Mesenchymal stem cell (in vitro differentiated cells and primary cell): ENCODE measurements around the gene AHNAK.

ENCODE experiments used
- DNase-seq: peaks from one replicate; pipeline ENCODE4 v3.0.0-alpha.2; 2013
- H2AFZ ChIP-seq: one replicate; pipeline ENCODE4 v1.6.1; 2013; ENCODE audit warnings: low read depth, mild to moderate bottlenecking, control low read depth, inconsistent platforms, low read length, moderate library complexity
- H2AK5ac ChIP-seq: 2 replicates; pipeline ENCODE4 v1.6.1; 2013; ENCODE audit warnings: low read length, moderate library complexity, mild to moderate bottlenecking, inconsistent platforms; ENCODE audit not compliant: severe bottlenecking
- H2BK120ac ChIP-seq: one replicate; pipeline ENCODE4 v1.6.1; 2013; ENCODE audit warnings: low read depth, mild to moderate bottlenecking, inconsistent platforms, low read length, moderate library complexity
- H2BK12ac ChIP-seq, 2 experiments: one replicate each; pipeline ENCODE4 v1.6.1; 2013; ENCODE audit warnings: inconsistent platforms in 2 of 2, low read length in 2 of 2, mild to moderate bottlenecking in 2 of 2, moderate library complexity in 2 of 2, control low read depth in 1 of 2
- H2BK15ac ChIP-seq: one replicate; pipeline ENCODE4 v1.6.1; 2013; ENCODE audit warnings: mild to moderate bottlenecking, low read depth, inconsistent platforms; ENCODE audit not compliant: poor library complexity, severe bottlenecking
- H2BK5ac ChIP-seq: 2 replicates; pipeline ENCODE4 v1.6.1; 2013; ENCODE audit warnings: low read depth, mild to moderate bottlenecking, low read length, control low read depth, inconsistent platforms; ENCODE audit not compliant: poor library complexity, severe bottlenecking
- H3K14ac ChIP-seq, 2 experiments: one replicate each; pipeline ENCODE4 v1.6.1; 2013; ENCODE audit warnings: inconsistent platforms in 2 of 2, low read length in 2 of 2, control low read depth in 1 of 2, mild to moderate bottlenecking in 1 of 2, moderate library complexity in 1 of 2
- H3K18ac ChIP-seq, 2 experiments: one replicate each; pipeline ENCODE4 v1.6.1; 2013; ENCODE audit warnings: inconsistent platforms in 2 of 2, low read length in 2 of 2, control low read depth in 1 of 2, low read depth in 1 of 2, mild to moderate bottlenecking in 1 of 2
- H3K23ac ChIP-seq, 2 experiments: one replicate each; pipeline ENCODE4 v1.6.1; 2013; ENCODE audit warnings: inconsistent platforms in 2 of 2, low read length in 2 of 2, mild to moderate bottlenecking in 2 of 2, moderate library complexity in 2 of 2, control low read depth in 1 of 2
- H3K27ac ChIP-seq: 2 replicates; pipeline ENCODE4 v1.5.1; 2013; ENCODE audit warnings: mild to moderate bottlenecking, moderate library complexity, low read length, control low read depth, inconsistent platforms; ENCODE audit not compliant: poor library complexity, severe bottlenecking
- H3K27me3 ChIP-seq, 2 experiments: 2 replicates each; pipeline versions ENCODE4 v1.6.1 to v1.7.0; 2013; ENCODE audit warnings: low read length in 2 of 2, mild to moderate bottlenecking in 2 of 2, moderate library complexity in 2 of 2, control low read depth in 1 of 2, inconsistent platforms in 1 of 2; ENCODE audit not compliant: control insufficient read depth in 1 of 2, insufficient read depth in 1 of 2
- H3K36me3 ChIP-seq, 2 experiments: 2 replicates each; pipeline versions ENCODE4 v1.6.1 to v1.7.0; 2013; ENCODE audit warnings: low read length in 2 of 2, control low read depth in 1 of 2, inconsistent platforms in 1 of 2, low read depth in 1 of 2, mild to moderate bottlenecking in 1 of 2; ENCODE audit not compliant: insufficient read depth in 2 of 2, control insufficient read depth in 1 of 2
- H3K4ac ChIP-seq, 2 experiments: one replicate each; pipeline ENCODE4 v1.6.1; 2013; ENCODE audit warnings: inconsistent platforms in 2 of 2, low read length in 2 of 2, mild to moderate bottlenecking in 2 of 2, moderate library complexity in 2 of 2, control low read depth in 1 of 2, low read depth in 1 of 2
- H3K4me1 ChIP-seq: 2 replicates; pipeline ENCODE4 v1.6.1; 2013; ENCODE audit warnings: low read depth, low read length, control low read depth; ENCODE audit not compliant: control insufficient read depth, insufficient read depth
- H3K4me2 ChIP-seq: 2 replicates; pipeline ENCODE4 v1.6.1; 2013; ENCODE audit warnings: low read length, mild to moderate bottlenecking, inconsistent platforms; ENCODE audit not compliant: poor library complexity, severe bottlenecking
- H3K4me3 ChIP-seq, 2 experiments: 2 replicates each; pipeline versions ENCODE4 v1.5.1 to v1.7.0; 2013; ENCODE audit warnings: low read length in 2 of 2, mild to moderate bottlenecking in 2 of 2, control low read depth in 1 of 2, low read depth in 1 of 2; ENCODE audit not compliant: insufficient read depth in 1 of 2
- H3K79me1 ChIP-seq: replicated peaks from 2 replicates; pipeline ENCODE4 v1.6.1; 2013; ENCODE audit warnings: mild to moderate bottlenecking, control low read depth, low read length, inconsistent platforms; ENCODE audit not compliant: poor library complexity, severe bottlenecking
- H3K9ac ChIP-seq: 2 replicates; pipeline ENCODE4 v1.7.0; 2013; ENCODE audit warnings: mild to moderate bottlenecking, low read length, moderate library complexity
- H3K9me3 ChIP-seq: 2 replicates; pipeline ENCODE4 v1.7.0; 2013; ENCODE audit warnings: mild to moderate bottlenecking, low read length; ENCODE audit not compliant: control insufficient read depth
- H4K8ac ChIP-seq: one replicate; pipeline ENCODE4 v1.6.1; 2013; ENCODE audit warnings: inconsistent platforms, mild to moderate bottlenecking, low read length, moderate library complexity
- H4K91ac ChIP-seq: one replicate; pipeline ENCODE4 v1.6.1; 2013; ENCODE audit warnings: mild to moderate bottlenecking, low read length, inconsistent platforms
- WGBS: methylation state at CpG from one replicate; pipeline ENCODE4 v1.1.7; 2013; ENCODE audit warnings: mixed read lengths; 5-methylcytosine and 5-hydroxymethylcytosine counted together

The AHNAK gene

GRCh38 chr11:62430425-62430824, 116.2 kb downstream of the AHNAK start:
- peak overlapping the region in 1 of 2 experiments; percentile 83 for H2BK12ac ChIP-seq
- peak overlapping the region; percentile 47 to 73 for H3K4ac ChIP-seq
- H2BK5ac ChIP-seq, result peak overlapping the region; percentile 82
- peak overlapping the region; percentile 52 for H2BK120ac ChIP-seq
- peak overlapping the region; percentile 69 to 74 for H3K18ac ChIP-seq
- H3K36me3 ChIP-seq, result peaks cover 0 to 2% of the 10 kb centered on the region in 2 experiments
- H3K9ac ChIP-seq, result no peak overlapping the region
- H3K4me1 ChIP-seq, result peaks cover 34% of the 10 kb centered on the region
- H4K91ac ChIP-seq, result peak overlapping the region; percentile 82
- no peak overlapping the region for H2AFZ ChIP-seq
- peak overlapping the region; percentile 100 for H2AK5ac ChIP-seq
- peaks cover 4% of the 10 kb centered on the region for H3K79me1 ChIP-seq
- WGBS, result 90% methylated on average over 3 of the region's 3 CpGs
- no peaks in the 10 kb centered on the region for H3K27me3 ChIP-seq
- H3K14ac ChIP-seq, result no peak overlapping the region
- H3K23ac ChIP-seq, result no peak overlapping the region
- no peak overlapping the region for H3K4me3 ChIP-seq
- peak overlapping the region; percentile 61 for H4K8ac ChIP-seq
- DNase-seq, result no peak
- H3K27ac ChIP-seq, result peak overlapping the region; percentile 97
- H3K9me3 ChIP-seq, result no peaks in the 10 kb centered on the region
- H3K4me2 ChIP-seq, result no peak overlapping the region
- no peak overlapping the region for H2BK15ac ChIP-seq

- Histone ChIP-seq H4K8ac (no peak overlapping the region), H3K9ac (no peak overlapping the region), H2BK15ac (no peak overlapping the region), H2BK5ac (peak overlapping the region; percentile 82), H3K4me3 (no peak overlapping the region), H3K27me3 (no peaks in the 10 kb centered on the region), H3K27ac (peak overlapping the region; percentile 100), H3K18ac (no peak overlapping the region), H3K9me3 (no peaks in the 10 kb centered on the region), H2AFZ (no peak overlapping the region), H2BK120ac (no peak overlapping the region), H3K4ac (peak overlapping the region in 1 of 2 experiments; percentile 47), H3K79me1 (peaks cover 6% of the 10 kb centered on the region), H2BK12ac (peak overlapping the region; percentile 10 to 21), H3K4me2 (no peak overlapping the region), H3K4me1 (peaks cover 32% of the 10 kb centered on the region), H4K91ac (no peak overlapping the region), H3K36me3 (no peaks in the 10 kb centered on the region), H2AK5ac (peak overlapping the region; percentile 100), H3K14ac (no peak overlapping the region), H3K23ac (no peak overlapping the region)
- DNase-seq, result no peak
- 43% methylated on average over 8 of the region's 8 CpGs for WGBS
These were observed 117.6 kb downstream of the AHNAK start for GRCh38 chr11:62428871-62429560.

GRCh38 chr11:62427630-62428233, 118.9 kb downstream of the AHNAK start:
- no peak overlapping the region for H2BK120ac ChIP-seq
- H2AK5ac ChIP-seq, result peak overlapping the region; percentile 96
- H4K8ac ChIP-seq, result peak overlapping the region; percentile 16
- peak overlapping the region in 1 of 2 experiments; percentile 23 for H3K4me3 ChIP-seq
- no peak overlapping the region for H2BK15ac ChIP-seq
- H3K9me3 ChIP-seq, result no peaks in the 10 kb centered on the region
- H2BK5ac ChIP-seq, result peak overlapping the region; percentile 73
- H4K91ac ChIP-seq, result no peak overlapping the region
- peak overlapping the region in 1 of 2 experiments; percentile 5 for H3K18ac ChIP-seq
- H3K23ac ChIP-seq, result no peak overlapping the region
- no peak overlapping the region for H3K4me2 ChIP-seq
- WGBS, result 46% methylated on average over 6 of the region's 6 CpGs
- H2BK12ac ChIP-seq, result no peak overlapping the region
- H3K79me1 ChIP-seq, result peaks cover 6% of the 10 kb centered on the region
- peaks cover 34% of the 10 kb centered on the region for H3K4me1 ChIP-seq
- peak overlapping the region; percentile 50 for H3K9ac ChIP-seq
- no peak overlapping the region for H3K14ac ChIP-seq
- H3K4ac ChIP-seq, result peak overlapping the region in 1 of 2 experiments; percentile 15
- no peaks in the 10 kb centered on the region for H3K36me3 ChIP-seq
- H3K27ac ChIP-seq, result peak overlapping the region; percentile 100
- DNase-seq, result peak; percentile 76
- H2AFZ ChIP-seq, result no peak overlapping the region
- H3K27me3 ChIP-seq, result no peaks in the 10 kb centered on the region

GRCh38 chr11:62423012-62423411, 123.6 kb downstream of the AHNAK start:
- Histone ChIP-seq H2BK15ac (no peak overlapping the region), H3K4ac (no peak overlapping the region), H4K91ac (no peak overlapping the region), H2AK5ac (peak overlapping the region; percentile 25), H3K79me1 (peaks cover 2% of the 10 kb centered on the region), H3K27me3 (peaks cover 0 to 6% of the 10 kb centered on the region in 2 experiments), H3K4me1 (peaks cover 18% of the 10 kb centered on the region), H2AFZ (no peak overlapping the region), H3K9ac (no peak overlapping the region), H3K36me3 (no peaks in the 10 kb centered on the region), H3K9me3 (no peaks in the 10 kb centered on the region), H3K4me3 (no peak overlapping the region), H2BK12ac (no peak overlapping the region), H3K27ac (peak overlapping the region; percentile 52), H2BK5ac (peak overlapping the region; percentile 59), H3K18ac (no peak overlapping the region), H3K4me2 (no peak overlapping the region), H3K23ac (no peak overlapping the region), H4K8ac (no peak overlapping the region), H3K14ac (no peak overlapping the region), H2BK120ac (no peak overlapping the region)
- DNase-seq, result no peak
- WGBS, result 48% methylated on average over 3 of the region's 4 CpGs
